Right ventricle myocardium superior (tissue), 1 donor: ENCODE data around the gene RNF183. TPM values are rescaled to one million over a fixed set of nuclear protein-coding genes. Genes with fewer than 3 reads are reported as not detected.

Experiments
- ATAC-seq: fragments of 200-7000 bp; cut with Tn5 transposase; one replicate; pipeline ENCODE4 v1.9.1; 2020; ENCODE audit warnings: mild to moderate bottlenecking; ENCODE audit not compliant: poor library complexity
- DNase-seq: peaks from one replicate; pipeline ENCODE4 v3.0.0-alpha.2; 2020
- intact Hi-C: fragments of 100-400 bp; cut with DNase I; formaldehyde crosslinking; loops from one replicate; pipeline ENCODE4 v1.11.2; 2022
- long read RNA-seq: library from polyadenylated mRNA; unstranded; transcript quantifications from one replicate; pipeline ENCODE4 v2.0.0, GENCODE V29; 2021
- total RNA-seq: library from RNA; stranded (reverse); fragmentation: NEBNext Ultra II Directional; extraction: Animal tissue kit (Norgen Biotek cat#: 25700); gene quantifications from one replicate; pipeline ENCODE4 v1.2.1, GENCODE V29; 2021
- donor health status: DM: no; HTN: yes; CAD: no; lungs with severe emphysema.

RNF183 gene, protein sequence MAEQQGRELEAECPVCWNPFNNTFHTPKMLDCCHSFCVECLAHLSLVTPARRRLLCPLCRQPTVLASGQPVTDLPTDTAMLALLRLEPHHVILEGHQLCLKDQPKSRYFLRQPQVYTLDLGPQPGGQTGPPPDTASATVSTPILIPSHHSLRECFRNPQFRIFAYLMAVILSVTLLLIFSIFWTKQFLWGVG
- not detected for total RNA-seq
- long read RNA-seq: 0 reads

DNA sequence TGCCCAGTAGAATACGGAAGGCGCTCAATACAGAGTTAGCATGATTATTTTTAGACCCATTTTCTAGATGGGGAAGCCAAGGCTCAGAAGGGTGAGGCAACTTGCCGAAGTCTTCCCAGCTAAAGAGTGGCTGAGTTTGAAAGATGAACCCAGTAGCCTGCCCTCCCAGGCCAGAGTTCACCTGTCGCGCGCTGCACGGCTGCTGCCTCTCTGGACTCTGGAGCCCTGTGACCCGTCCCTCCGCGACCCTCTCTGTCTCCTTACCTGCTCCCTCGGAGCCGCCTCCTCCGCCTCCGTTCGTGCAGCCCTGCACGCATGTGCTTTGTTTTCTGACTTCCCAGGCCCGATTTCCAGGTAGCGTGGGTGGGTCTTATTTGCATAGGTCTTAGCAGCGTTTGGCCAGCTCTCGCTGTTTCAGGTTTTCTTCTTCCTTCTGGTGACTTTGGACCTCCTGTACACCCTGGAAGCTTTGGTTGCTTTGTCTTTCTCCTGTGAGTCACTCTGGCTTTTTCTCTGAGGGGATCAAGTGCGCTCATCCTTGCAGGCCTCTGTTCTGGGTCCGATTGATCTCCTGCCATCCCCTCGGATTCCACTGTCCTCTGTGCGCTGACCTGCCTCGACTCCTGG is at the start of gene RNF183:
RNF183 (minus strand) TSS at position 585 of the 627 bp plus-strand sequence. CDS start 5,192 bp downstream, outside the sequence.
- intact Hi-C loops: no loop called here

DNA sequence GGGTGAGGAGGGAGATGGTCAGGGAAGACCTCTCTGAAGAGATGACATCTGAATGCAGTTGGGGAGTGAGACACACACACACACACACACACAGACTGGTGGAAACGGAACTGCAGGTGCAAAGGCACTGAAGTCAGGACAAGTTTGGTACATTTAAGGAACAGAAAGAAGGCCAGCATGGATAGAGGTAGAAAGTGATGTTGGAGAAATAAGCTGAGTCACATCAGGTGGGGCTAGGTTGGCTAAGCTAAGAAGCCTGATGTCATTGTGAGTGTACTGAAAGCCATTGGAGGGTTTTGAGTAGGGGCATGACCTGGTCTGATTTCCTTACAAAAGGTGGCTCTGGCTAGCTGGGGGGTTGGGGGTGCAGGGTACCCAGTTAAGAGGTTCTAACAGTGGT is 49.2 kb upstream of the RNF183 start:
- intact Hi-C loops: no loop called here
- ATAC-seq (no peak), DNase-seq (no peak)

More for the DNA sequence above, at the start of gene RNF183:
- DNase-seq (no peak), ATAC-seq (no peak)

DNA sequence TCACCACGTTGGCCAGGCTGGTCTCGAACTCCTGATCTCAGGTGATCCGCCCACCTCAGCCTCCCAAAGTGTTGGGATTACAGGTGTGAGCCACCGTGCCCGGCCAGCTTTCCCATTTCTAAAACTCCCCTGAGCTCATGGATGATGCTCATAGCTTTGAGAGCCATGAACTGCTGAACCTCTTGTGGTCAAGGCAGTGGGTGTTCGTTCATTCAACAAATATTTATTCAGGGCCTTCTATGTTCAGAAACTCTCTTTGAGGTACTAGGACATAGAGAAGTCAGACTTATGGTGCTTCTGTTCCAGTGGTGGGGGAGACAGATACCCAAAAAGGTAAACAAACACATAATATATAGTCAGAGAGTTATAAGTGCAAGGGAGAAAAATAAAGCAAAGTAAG is 48.8 kb upstream of the RNF183 start:
- no peak for DNase-seq
- no peak for ATAC-seq
- intact Hi-C loops: no loop called here

DNA sequence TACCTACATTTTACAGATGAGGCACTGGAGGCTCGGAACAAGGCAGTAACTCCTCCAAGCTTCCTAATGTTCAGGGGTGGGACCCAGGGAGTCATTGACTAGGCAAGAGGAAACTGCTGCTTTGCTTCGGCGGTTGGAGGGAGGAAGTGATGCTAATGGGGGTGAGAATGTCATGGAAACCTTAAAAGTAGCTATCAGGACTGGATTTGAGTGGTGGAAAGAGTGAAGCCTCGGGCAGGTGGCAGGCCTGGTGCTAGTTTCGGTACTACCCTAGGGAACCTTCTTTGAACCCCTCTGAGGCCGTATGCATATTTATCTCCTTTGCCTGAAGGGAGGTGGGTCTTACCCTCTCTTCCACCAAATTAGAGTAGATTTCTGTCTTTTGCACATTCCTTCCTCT is 47.8 kb upstream of the RNF183 start:
- DNase-seq: no peak
- no peak for ATAC-seq
- intact Hi-C loops: no loop called here

DNA sequence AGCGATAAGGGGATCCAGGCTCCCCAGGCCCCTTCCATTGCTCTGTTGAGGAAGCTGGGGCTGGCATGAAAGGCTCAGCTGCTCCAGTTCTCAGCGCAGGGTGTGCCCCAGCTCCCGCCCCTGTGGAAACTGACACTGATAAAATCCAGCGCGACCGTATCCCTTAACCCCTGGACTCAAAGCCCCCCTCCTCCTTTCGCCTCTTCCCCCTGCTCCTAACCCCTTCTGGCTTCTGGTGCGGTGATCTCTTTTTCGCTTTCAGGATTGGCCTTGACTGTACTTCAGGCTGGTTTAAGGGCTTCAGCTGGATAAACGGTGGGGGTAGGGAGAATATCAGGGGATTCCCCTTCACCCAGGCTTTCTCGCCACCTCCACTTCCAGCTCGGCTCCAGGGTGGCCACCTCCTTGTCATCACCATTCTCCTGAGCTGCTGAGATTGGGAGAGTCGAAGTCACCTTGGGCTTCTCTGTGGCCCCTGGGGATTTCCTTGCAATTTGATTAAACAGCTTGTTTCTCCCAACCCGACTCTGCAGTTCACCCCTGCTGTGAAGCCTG is 47.0 kb upstream of the RNF183 start:
- ATAC-seq: no peak
- intact Hi-C loops: no loop called here
- DNase-seq: no peak

DNA sequence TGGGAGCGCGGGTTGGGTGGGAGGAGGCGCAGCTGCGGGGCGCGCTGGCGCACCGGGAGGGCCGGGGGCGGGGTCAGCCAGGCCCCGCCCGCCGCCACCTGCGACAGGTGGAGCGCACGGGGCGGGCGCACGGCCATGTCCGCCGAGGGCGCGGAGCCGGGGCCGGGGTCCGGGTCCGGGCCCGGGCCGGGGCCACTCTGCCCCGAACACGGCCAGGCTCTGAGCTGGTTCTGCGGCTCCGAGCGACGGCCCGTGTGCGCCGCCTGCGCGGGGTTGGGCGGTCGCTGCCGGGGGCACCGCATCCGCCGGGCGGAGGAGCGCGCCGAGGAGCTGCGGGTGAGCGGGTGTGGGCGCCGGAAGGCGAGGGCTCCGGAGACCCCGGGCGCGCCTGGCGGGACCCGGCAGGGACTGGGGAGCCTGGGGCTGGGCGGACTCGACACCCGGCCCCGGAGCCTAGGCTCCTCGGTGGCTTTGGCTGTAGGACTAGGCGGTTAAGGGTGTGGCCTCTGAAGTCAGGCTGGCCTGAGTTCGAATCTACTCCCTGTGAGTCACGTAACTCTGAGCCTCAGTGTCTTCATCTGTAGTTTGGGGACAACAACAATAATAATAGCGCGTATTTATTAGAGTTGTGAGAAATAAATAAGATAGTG is 46.4 kb upstream of the RNF183 start, which contains the start of gene BSPRY:
BSPRY (plus strand) TSS at position 97 of the 650 bp plus-strand sequence; CDS start at position 136, 39 bp downstream.
- intact Hi-C loops: no loop called here
- no peak for DNase-seq

DNA sequence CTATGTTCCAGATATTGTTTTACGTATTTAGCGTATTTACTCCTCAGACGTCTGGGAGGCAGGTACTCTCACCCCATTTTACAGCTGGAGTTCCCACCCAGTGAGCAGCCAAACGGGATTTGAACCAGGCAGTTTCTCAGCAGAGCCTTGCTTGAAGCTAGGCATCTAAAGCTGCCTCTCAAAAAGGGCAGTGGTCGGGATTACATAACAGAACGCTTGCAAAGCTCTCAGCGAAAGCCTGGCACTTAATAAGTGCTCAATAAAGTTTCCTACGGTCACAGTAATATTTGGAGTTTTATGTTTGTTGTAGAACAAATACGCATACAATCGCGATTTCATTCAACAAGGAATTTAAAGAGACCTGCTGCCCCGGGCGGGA is 45.9 kb upstream of the RNF183 start:
- intact Hi-C loops: no loop called here
- ATAC-seq (no peak), DNase-seq (no peak)

More for the DNA sequence above, 46.4 kb upstream of the RNF183 start, which contains the start of gene BSPRY:
- peak; percentile 44 for ATAC-seq

DNA sequence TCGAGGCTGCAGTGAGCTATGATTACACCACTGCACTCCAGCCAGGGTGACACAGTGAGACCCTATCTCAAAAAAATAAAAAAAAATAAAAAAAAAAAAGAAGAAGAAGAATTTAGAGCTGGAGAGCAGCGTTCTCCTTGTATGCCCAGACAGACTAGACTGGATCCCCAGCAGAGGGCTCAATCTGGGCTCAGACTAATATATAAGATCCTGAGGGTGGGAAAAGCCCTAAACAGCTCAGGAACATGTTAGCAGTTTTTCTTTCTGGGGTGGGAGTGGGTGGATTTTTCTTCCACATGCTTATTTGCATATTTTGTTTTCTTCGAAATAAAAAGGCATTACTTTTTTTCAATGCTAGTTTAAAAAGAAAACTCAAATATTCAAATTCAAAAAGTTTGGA is 45.3 kb upstream of the RNF183 start:
- no peak for DNase-seq
- ATAC-seq: no peak
- intact Hi-C loops: no loop called here

DNA sequence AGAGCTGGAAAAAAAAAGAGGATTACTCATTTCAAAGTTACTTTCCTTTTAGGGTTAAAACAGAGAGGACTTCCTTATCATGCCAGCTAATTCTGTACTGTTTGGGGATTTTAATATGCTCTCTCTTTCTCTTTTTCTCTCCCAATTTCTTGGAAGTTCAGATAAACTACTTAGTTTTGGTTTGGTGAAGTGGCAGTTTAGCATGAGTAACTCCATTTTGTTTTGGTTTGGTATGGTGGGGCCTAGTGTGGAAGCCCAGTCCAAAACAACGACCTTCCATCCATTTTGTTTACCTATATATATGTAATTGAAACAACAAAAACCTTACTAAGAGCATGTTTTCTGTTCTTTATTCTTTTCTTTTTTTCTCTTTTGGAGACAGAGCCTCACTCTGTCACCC is 42.5 kb upstream of the RNF183 start:
- intact Hi-C loops: no loop called here
- DNase-seq: no peak
- no peak for ATAC-seq

DNA sequence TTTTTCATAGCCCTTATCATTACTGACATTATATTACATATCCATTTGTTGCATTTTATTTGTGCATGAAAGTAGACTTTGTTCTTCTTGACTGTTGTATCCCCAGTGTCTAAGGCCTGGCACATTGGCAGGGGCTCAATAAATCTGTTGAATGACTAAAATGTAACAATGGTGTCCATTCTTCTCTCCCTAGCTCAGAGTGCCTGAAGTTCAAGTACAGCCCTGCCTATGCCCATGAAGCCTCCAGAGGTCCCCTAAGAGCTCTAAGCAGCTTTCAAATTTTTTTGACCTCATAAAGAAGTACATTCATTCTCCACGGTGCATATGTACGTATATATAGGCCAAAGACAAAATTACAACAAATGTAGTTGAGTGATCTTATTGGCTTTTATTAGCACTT is 42.0 kb upstream of the RNF183 start:
- no peak for ATAC-seq
- intact Hi-C loops: no loop called here
- no peak for DNase-seq

DNA sequence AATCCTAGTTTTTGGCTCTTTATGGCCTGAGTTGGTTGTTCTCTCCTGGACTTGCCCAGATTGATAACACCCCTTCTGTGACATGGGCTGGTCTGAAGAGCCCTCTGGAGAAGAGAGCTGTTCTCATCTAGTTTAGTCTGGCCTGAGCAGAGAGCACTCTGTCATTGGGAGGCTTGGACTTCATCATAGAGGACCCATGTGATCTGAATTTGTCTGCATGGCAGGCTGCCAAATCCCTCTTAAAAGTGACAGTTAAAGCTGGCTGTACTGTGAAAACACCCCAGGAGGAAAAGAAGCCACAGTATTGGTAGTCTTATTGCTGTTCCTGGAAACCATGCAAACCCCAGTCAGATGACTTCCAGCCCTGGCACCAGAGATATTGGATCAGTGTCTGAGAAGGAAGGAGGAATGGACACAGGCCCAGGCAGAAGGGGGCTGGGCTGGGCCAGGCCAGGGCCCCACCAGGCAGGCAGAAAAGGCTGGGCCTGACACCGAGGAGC is 40.6 kb upstream of the RNF183 start:
- intact Hi-C loops: no loop called here
- ATAC-seq: peak; percentile 78

DNA sequence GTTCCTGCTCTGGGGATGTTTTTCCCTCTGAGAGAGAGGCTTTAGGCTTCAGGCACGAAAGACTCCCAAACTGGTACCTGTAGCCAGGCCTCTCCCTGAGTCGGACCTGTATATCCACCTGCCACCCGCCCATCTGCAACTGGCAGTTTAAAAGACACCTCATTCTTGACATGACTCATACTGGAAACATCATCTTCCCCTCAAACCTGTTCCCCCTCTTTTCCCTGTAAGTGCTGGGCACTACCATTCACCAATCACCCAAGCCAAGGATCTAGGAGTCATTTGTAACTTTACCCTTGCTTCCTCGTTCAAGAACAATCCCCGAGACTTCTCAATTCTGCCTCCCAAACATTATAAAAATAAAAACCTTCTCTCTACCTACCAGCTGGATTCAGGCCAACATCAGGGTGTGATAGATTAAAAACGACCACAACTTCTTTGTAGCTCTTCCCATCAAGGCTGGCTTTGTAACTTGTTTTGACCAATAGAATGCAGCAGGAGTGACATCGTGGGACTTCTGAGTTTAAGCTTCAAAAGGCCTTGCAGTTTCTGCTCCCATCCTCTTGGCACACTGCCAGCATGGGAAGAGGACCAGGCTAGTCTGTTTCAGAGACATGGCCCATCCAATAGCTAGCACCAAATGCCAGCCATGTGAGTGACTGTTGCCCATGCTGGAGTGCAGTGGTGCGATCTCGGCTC is 38.7 kb upstream of the RNF183 start:
- intact Hi-C loops: no loop called here
- DNase-seq (no peak), ATAC-seq (no peak)

More for the DNA sequence above, 40.6 kb upstream of the RNF183 start:
- DNase-seq: peak; percentile 74

DNA sequence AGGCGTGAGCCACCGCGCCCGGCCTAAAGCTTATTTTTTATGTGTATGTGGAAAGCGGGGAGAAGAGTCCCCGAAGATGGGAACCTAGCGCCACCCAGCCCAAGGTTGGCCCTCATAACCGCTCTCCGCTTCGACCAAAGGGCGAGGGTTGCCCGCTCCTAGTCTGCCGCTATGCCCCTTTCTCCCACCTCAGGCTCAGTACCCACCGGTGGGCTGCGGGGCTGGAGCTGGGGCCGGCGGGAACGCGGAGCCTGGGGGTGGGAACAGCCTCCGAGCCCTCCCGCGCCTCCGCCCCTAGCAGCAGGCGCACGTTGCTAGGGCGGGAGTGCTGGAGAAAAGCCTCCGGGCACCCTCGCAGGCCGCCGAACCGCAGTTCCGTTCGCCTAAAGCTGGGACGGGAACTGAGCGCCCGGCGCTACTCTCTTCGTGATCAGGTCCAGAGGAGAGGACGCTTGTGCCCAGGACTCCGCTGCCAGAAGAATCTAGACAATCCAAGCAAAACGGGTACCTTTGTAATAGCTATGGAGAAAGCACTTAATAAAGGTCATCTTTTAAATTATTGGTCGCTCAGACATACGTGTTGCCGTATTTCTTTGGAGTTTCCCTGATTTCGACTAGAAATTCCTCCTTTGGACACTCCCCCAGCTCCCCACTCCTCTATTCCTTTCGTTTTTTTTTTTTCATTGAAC is 37.0 kb upstream of the RNF183 start, which contains the start of gene WDR31:
WDR31 (minus strand) TSS at position 265 of the 689 bp plus-strand sequence. CDS start 8,253 bp downstream, outside the sequence.
- ATAC-seq: peak; percentile 95
- intact Hi-C loops: no loop called here
- peak; percentile 92 for DNase-seq

DNA sequence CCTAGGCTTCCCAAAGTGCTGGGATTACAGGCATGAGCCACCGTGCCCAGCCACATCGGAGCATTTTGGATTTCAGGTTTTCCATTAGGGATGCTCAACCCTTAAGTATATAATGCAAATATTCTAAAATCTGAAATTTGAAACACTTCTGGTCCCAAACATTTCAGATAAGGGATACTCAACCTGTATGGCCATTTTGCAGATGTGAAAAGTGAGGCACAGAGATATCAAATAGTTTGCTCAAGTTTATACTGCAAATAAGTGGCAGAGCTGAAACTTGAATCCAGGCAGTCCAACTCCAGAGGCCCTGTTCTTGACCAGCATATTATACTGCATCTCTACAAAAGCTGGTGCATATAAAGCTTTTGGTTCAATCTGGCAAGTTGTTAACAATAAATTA is 34.5 kb upstream of the RNF183 start:
- ATAC-seq (no peak), DNase-seq (no peak)
- intact Hi-C loops: no loop called here

DNA sequence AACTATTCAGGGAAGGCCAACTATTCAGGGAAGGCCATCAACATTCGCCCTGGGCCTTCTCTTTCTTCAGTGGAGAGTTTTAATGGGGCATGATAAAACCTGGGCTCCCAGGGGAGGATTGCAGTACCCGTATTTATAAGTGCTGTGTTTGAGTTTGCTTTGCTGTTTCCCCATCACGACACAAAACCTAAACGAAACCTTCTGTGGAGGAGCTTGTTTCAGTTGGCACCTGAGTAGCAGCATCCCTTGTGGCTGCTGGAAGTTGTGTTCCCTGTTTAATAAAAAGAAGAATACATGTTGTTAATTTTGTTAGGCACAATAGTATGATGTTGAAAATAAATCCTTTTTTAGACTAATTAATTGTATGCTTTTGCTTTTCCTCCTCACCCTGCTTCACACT is 28.6 kb upstream of the RNF183 start:
- DNase-seq (no peak), ATAC-seq (no peak)
- intact Hi-C loops: no loop called here

DNA sequence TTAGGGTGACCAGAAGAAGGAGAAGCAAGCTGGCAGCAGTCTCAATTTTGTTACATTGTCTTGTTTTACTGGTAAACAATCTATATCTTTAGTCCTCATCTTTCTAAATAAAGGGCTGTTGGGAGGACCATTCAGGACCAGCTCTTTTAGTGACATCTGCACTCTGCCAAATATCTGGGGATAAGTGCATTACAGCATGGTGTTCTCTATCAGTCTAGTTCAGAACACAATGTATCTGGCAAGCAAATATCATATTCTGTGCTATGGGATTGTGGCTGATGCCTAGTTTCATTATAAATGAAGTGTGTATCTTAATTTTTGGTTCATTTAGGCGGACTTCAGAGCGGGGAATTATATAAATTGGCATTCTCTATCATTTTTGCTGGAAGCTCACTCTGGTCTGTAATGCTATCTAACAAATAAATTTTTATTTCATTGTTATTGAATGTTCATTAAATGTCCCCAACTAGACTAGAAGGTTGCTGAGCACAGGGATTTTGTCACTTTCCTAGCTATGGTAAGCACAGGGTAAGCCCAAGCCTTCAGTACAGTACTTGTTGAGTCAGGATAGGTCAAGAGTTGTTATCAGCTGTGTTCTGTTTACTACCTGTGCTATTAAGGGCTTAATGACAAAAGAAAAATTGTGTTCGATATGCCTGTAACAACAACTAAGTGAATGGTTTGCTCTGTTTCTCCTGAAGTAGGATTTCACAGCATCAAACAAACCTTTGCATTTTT is 25.0 kb upstream of the RNF183 start:
- DNase-seq: no peak
- intact Hi-C loops: no loop called here
- peak; percentile 94 for ATAC-seq

DNA sequence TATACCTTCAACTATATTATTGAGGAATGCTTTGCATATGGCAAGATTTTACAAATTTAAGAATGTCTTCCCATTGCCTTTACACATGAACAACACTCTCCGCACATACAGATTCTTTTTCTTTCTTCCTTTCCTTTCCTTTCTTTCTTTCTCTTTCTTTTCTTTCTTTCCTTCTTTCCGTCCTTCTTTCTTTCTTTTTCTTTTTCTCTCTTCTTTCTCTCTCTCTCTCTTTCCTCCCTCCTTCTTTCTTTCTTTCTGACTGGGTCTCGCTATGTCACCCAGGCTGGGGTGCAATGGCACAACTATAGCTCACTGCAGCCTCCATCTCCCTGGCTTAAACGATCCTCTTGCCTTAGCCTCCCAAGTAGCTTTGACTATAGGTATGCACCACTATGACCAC is 23.1 kb upstream of the RNF183 start:
- ATAC-seq: no peak
- intact Hi-C loops: no loop called here

DNA sequence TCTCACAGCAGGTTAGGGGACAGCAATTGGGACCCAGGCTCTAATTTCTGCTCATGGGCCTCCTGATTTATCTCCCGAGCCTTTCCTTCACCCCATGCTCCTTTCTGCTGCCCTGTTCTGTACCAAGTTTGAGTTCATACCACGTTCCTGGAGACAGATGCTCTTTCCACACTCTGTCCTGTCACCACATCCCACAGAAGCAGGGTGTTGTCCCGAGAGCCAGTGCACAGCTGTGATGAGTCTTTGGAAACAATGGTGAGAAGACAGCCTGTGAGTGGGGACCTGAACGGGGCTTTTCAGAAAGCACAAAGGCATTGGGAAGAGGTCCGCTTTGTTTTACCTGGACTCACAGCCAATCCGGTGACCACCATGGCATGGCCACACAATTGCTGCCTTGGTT is 19.5 kb upstream of the RNF183 start:
- no peak for DNase-seq
- intact Hi-C loops: no loop called here
- ATAC-seq: no peak

More for the DNA sequence above, 23.1 kb upstream of the RNF183 start:
- DNase-seq: no peak
